AG04449 (cell line): ENCODE measurements around the gene ASB14.
"Not testable (repeated sequence)": the region's sequence is repeated elsewhere in the genome, so short reads cannot be mapped to it uniquely, and the experiment has no call there.

Experiments used
- CTCF ChIA-PET: fragments of 350-600 bp; formaldehyde crosslinking; extraction: SDS; loops from one replicate; lab custom pipeline; 2021; ENCODE audit warnings: antibody characterized with exemption; lab: Yijun Ruan, JAX
- POLR2A ChIA-PET: fragments of 400-600, 350-600 bp; formaldehyde crosslinking; extraction: SDS; loops from one replicate; lab custom pipeline; 2020; ENCODE audit warnings: antibody characterized with exemption, inconsistent platforms; lab: Yijun Ruan, JAX
- DNase-seq: peaks from one replicate; pipeline ENCODE4 v3.0.0-alpha.2; 2010; ENCODE audit warnings: low read depth, low spot score
- H3K4me3 ChIP-seq: 2 replicates; pipeline ENCODE4 v1.5.1; 2011; ENCODE audit warnings: low read depth, mild to moderate bottlenecking, control low read depth, low read length
- TF ChIP-seq, protein P1 (sequence below): IDR thresholded peaks from one replicate; pipeline ENCODE4 v1.5.1; 2011; ENCODE audit warnings: mild to moderate bottlenecking, moderate library complexity, low read length, control low read depth, inconsistent platforms; ENCODE audit not compliant: insufficient read depth; ENCODE audit errors: missing control alignments

ASB14 gene

DNA sequence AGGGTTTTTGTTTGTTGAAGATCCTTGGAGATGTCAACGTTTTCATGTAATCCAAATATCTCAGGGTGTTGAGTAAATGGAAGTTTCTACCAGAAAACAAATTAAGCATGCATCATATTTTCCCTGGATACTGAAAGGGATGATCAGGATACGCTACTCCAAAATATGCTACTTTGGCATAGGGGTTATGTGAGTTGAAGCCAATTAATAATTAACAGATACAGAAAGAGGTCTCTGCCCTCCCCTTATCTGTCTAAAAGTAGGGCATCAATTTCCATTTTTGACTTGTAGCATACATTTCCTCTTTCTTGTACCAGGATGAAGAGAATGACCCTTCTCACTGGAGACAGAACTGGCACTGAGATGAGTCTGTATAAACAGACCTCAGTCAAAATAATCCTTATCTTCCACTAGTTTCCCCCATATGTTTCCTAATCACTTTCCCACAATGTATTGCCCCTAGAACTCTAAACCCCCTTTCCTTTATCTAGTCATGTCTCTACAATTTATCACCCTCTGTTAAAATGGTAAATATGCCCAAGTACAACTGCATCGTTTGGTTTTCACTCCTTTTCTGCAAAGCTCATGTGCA, 17.4 kb upstream of the ASB14 start:
- DNase-seq = no peak
- ChIA-PET CTCF (no interaction called here), POLR2A (no interaction called here)
- no peak overlapping the region for H3K4me3 ChIP-seq
- TF ChIP-seq, protein P1, sequence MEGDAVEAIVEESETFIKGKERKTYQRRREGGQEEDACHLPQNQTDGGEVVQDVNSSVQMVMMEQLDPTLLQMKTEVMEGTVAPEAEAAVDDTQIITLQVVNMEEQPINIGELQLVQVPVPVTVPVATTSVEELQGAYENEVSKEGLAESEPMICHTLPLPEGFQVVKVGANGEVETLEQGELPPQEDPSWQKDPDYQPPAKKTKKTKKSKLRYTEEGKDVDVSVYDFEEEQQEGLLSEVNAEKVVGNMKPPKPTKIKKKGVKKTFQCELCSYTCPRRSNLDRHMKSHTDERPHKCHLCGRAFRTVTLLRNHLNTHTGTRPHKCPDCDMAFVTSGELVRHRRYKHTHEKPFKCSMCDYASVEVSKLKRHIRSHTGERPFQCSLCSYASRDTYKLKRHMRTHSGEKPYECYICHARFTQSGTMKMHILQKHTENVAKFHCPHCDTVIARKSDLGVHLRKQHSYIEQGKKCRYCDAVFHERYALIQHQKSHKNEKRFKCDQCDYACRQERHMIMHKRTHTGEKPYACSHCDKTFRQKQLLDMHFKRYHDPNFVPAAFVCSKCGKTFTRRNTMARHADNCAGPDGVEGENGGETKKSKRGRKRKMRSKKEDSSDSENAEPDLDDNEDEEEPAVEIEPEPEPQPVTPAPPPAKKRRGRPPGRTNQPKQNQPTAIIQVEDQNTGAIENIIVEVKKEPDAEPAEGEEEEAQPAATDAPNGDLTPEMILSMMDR = no peak

DNA sequence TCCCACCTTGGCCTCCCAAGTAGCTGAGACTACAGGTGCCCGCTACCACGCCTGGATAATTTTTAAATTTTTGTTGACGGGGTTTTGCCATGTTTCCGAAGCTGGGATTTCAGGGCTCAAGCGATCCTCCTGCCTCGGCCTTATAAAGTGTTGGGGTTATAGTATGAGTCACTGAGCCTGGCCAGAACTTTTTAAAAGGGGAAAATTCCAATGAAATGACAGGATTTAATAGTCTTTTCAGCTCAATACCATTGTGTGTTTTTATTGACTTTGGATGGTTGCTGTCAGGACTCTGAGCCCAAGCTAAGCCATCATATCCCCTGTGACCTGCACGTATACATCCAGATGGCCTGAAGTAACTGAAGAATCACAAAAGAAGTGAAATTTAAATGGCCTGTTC, 11.0 kb upstream of the ASB14 start:
- H3K4me3 ChIP-seq, CTCF ChIA-PET, DNase-seq, POLR2A ChIA-PET: not testable (repeated sequence)

GRCh38 chr3:57298041-57298440, 5.6 kb upstream of the ASB14 start:
- ChIA-PET POLR2A (no interaction called here), CTCF (no interaction called here)
- H3K4me3 ChIP-seq = no peak overlapping the region
- TF ChIP-seq, protein P1 = no peak
- DNase-seq = no peak

DNA sequence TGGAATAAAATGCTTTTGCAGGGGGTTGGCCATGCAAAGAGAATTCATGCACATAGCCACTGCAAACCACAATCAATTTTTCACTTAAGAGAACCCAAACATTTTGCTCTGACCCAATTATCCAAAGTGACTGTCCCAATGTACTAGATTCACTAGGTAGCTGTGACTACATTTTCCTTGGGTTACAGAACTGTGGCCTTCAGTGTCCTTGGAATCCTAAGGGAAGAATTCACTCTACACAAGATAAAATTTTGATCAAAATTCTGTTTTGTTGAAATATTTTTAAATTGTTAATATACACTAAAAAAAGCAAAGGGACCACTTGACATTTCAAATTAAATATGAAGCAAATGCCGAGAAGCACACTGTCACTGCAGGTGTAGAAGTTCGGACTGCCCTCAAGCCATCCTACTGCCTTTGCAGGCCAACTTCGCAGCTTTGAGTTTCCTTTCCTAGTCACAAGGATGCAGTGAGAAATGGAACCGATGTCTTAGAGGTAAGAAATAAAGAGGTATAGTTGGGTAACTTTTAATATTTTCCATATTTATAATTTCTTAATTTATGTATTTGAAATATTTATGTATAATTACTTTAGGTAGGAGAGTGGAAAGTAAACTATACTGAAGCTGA, 527 bp upstream of the ASB14 start:
- no peak for DNase-seq
- TF ChIP-seq, protein P1 = no peak
- H3K4me3 ChIP-seq = no peak overlapping the region
- ChIA-PET CTCF (no interaction called here), POLR2A (no interaction called here)

- no peak for DNase-seq
- ChIA-PET CTCF (no interaction called here), POLR2A (interaction anchor here (0.7 kb wide), 1 partner anchor 88 kb away, joined by 3 read pairs; no protein-coding TSS in a partner anchor)
- TF ChIP-seq, protein P1 = no peak
- H3K4me3 ChIP-seq = no peak overlapping the region
Measured at GRCh38 chr3:57288403-57288802, 4.1 kb downstream of the ASB14 start.

- CTCF ChIA-PET = interaction anchor here (1.0 kb wide), 1 partner anchor 117 kb away, joined by 4 read pairs; no protein-coding TSS in a partner anchor
- POLR2A ChIA-PET = no interaction called here
- H3K4me3 ChIP-seq = no peak overlapping the region
- TF ChIP-seq, protein P1 = no peak
- DNase-seq = no peak
Measured at GRCh38 chr3:57287205-57287604, 5.3 kb downstream of the ASB14 start.
